Left hindlimb (tissue), 1 donor: ENCODE data around the gene COG7.
A peak's percentile ranks its signal among the peaks of the same experiment; 100 is the strongest.
"Not testable (repeated sequence)": the region's sequence is repeated elsewhere in the genome, so short reads cannot be mapped to it uniquely, and the experiment has no call there.

ENCODE experiments used
- DNase-seq: peaks from one replicate; pipeline ENCODE4 v3.0.0-alpha.2; 2018

COG7 gene

DNA sequence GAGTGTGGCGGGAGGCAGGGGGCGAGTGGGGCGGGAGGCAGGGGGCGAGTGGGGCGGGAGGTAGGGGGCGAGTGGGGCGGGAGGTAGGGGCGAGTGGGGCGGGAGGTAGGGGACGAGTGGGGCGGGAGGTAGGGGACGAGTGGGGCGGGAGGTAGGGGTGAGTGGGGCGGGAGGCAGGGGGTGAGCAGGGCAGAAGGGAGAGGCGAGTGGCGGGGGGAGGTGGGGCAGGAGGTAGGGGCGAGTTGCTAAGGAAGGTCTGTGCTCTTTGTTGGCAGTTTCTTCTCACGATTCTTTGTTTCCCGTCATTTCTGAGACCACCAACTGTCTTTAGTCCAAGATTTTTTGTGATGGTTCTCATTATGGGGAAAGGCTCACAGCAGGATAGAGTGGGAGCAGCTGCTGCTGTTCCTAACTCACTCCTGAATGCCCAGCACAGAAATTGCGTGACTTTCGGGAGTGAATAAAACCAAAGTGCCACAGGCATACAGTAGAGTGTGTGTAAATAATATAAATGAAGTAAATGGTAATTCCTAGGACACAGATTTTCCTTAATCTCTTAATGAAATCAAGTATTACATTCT is 44.7 kb downstream of the COG7 start:
- DNase-seq = no peak

DNA sequence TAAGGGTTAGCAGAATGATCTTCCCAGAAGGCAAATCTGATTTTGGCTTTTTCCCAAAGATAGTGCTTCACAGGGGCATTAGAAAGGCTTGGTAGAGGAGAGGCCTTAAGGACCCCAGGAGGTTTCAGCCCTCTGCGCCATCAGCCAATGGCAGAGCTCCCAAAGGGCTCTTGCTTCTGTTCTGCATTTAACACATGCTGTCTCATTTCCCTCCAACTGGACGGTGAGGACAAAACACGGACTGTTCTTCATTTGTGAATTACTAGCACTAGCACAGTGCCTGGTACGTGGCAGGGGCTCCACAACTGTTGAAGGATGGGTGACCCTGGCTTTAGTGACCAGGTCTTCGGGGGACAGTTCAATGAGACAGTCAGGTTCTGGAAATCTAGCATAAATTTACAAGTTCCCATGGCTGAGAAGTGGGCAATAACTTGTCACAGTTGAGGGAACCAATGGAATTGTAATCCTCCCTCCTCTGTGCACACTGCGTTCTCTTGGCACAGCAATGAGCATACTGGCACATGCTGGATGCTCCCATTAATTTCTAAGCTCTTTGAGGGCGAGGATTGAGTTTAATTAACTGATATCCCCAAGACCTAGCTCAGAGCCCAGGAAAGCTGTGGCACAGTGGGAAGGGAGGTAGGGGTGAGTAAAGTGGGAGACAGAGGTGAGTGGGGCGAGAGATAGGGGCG is 45.4 kb downstream of the COG7 start:
- DNase-seq = no peak

DNA sequence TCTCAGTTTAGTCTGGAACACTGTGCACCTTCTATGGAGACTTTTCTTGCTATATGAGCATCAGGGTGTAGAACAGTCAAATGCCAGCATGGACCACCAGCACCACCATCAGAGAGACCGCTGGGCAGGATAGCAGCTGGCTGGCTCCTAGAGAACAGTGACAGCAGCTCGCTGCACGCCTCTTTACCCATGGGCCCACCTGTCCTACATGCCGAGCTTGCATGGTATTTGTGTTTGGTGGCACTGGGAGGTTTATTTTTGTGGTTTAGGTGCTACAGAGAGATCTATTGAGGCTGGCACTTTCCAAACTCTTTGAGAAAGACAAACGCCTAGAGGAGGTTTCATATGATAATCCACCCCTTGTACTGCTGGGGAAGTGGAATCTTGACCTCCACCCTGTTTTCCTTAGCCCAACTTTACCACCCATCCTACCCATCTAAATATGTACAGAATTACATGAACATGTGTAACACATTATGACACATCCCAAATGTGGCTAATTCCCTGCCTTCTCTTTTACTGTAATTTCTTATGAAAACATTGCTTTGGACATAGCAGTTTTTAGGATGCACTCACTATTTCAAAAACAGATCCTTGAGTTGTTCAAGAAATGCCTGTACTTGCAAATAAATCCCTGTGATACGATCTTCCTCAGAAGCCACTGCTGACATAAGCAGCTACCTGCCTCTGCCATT is 46.3 kb downstream of the COG7 start:
- DNase-seq = no peak

DNA sequence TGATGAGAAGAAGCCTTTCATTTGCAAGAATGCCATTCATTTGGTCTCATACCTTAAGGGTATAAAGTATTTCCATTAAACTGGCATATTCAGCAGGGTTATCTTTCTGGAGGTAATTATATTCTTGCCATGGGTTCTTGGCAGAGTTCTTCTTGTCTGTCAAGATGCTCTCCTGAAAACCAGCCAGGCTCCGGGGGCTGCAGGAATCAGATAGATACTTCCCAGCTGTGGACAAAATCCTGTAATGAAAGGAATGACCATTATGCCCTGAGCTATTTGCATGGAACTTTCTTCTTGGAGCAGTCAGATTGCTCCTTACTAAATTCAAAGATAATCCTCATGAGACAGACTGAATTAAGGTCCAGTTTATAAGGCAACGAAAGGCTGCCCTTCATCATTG is 47.0 kb downstream of the COG7 start:
- no peak for DNase-seq

DNA sequence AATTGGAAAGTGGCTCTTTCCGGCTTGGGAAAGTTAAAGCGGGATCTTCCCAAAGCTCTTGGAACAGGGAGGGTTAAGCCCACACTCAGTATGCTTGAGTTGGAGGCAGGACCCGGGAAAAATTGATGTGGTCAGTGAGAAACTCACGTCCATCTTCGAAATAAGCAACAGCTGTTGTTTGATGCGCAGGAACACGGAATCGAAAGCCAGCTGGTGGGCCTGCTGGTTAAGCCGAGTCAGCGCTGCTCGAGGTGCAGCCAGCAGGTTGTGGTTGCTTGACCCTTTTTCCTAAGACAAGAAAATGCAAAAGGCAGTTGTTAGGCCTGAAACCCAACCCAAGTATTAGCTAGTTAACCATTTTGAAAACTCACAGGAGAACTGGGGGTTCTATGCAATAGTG is 49.4 kb downstream of the COG7 start:
- DNase-seq = no peak

DNA sequence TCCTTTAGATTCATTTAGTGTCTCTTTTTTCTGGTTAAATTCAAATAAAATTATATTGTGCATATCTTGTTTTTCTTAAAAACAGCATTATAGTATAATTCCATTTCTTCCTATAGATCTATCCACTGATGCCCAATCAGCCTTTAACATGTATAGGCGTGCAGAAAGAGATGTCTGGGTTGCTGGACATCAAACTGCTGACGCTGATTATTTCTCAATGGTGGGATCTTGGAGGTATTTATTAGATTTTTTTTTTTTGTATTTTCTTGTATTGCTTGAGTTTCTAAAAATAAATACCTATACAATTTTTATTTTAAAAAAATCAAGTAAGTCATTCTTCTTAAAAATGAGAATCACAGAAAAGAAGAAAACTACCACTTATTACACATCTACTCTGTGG is 50.9 kb downstream of the COG7 start:
- no peak for DNase-seq

DNA sequence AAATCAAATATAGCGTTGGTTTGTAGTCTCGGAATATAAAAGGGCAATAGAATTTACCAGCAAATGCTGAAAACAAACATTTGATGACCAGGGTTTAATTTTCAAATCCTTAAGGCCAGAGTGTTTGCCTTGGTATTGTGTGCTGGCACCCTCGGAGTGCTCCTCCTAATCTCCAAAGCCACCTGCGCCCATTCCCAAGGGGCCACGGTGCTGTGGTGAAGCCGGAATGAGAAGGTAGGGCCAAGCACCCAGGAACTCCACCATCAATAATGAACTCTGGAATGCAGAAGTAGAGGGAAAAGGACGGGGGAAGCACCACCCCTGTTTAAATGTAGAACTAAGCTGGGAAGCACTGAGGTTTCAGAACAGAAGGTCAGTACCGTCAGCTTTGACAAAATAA is 51.9 kb downstream of the COG7 start:
- DNase-seq = no peak

DNA sequence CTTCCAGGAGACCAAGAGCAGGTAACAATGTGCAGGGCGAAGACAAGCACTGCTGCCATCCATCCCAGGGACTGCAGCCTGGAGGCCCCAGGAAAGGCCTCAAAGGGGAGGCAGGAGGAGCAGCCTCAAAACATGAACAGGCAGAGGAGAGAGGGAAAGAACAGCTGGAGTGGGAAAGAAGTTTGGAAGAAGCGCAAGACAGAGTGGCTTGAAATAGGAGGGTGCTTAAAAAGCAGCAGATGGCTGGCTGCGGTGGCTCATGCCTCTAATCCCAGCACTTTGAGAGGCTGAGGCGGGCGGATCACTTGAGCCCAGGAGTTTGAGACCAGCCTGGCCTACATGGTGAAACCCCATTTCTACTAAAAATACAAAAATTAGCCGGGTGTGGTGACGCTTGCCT is 52.5 kb downstream of the COG7 start:
- not testable (repeated sequence) for DNase-seq

DNA sequence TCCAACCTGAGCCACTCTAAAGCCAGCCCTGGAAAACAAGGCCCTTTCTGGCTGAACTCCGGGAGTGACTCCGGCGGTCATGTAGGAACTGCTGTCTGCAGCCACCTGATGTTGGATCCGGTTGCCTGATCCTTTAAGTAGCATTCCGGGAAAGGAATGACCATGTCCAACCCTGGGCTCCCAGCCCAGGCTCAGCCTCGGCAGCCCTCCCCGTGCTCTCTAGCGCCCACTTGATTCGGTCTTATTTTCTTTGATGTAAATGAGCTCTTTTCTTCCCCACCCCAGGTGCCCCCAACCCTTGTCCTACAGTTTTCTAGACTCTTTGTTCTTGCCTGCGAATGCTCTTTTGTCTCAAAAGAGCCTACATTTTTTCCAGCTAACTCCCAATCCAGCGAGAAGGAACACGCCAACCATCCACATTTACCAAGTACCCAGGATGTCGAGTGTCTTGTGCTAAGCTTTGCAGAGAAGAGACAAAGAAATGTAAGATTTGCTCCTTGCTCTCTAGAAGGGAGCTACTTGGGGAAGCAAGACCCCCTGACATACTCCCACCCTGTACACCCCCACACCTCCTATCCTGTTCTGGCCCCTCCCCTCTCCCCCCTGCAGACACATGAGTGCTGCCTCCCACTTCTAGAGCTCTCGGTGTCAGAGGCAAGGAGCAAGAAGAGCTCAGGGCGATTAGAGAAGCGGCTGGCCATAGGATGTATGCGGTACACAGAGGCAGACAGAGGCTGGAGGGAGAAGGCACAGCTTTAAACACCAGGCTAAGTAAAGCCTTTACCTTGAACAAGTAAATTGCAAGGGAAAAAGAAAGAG is 53.8 kb downstream of the COG7 start:
- peak; percentile 75 for DNase-seq

DNA sequence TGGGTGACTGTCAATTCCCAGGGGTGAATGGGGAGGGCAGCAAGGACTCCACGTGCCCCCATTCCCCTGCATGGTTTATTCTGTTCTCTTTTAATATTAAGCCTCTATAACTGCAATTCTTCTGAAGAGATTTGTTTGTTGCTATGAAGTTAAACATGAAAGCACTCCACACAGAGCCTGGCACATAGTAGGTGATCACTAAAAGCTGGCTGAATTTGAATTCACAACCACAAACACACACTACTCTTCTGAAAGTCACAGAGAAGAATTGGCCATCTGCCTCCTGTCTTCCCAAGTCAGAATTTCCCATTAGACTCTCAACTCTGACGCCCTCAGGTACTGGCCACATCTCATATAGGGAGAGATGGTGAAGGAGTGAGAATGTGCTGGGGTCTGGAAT is 55.5 kb downstream of the COG7 start:
- no peak for DNase-seq

DNA sequence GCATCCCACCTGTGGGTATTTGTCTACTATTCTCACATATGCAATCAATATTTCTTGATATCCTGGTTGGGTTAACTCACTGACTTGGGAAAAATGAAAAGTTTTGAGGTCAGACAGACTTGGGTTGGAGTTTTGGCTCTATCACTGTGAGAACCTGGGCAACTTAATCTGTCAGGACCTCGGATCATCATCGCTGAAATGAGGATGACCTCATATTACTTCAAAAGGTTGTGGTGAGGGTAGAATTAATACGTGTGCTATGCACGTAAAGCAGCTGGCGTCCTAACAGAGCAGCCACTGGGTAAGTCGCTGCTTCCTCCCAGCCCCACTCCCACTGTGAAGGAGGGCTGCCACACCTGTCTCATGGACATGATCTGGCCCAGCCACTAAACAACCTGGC is 57.3 kb downstream of the COG7 start:
- DNase-seq = no peak

DNA sequence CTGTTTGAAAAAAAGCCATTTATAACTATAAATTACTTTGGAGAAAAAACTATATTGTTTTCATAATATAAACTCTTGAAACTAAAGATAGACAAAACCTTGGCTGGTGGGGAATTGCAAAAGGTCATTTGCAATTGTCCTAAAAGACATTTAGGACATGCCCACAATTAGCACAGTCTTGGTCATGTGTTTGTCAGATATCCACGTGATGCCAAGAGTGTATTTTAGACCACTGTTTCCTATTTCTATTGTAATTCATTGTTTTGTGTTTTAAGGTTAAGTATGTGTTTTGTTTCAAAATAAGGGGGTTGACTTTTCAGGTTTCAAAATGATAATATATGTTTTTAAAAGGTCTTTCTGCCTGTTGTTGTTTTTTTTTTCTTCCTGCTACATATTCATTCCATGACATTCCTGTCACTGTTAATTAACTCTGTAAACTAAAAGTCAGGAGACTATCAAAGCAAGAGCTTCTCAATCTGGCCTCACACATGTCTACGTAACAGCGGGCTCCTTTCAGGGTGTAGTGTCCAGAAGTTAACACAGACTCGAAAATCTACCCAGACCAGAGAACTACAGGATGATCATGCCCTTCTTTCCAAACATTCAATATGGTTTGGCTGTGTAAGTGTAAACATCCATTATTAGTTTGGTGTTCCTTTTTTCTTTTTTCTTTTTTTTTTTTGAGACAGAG is 58.7 kb downstream of the COG7 start:
- DNase-seq = no peak

DNA sequence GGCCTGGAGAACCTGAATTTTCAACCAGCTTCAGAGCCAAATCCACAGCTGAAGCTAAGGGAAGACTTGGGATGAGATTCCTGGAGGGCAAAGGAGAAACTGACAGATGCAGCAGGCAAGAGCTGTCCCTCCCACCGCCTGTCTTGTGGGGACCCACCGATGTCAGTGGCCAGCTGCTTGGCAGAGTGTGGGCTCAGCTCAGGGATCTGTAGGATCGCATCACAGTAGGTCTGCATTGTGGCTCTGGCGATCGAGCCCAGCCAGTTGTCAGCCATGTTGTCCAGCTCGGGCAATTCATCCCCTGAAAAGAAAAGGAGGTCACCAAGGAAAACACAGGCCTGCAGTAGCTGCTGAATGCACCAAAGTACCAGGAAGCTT is 60.8 kb downstream of the COG7 start:
- DNase-seq = no peak

DNA sequence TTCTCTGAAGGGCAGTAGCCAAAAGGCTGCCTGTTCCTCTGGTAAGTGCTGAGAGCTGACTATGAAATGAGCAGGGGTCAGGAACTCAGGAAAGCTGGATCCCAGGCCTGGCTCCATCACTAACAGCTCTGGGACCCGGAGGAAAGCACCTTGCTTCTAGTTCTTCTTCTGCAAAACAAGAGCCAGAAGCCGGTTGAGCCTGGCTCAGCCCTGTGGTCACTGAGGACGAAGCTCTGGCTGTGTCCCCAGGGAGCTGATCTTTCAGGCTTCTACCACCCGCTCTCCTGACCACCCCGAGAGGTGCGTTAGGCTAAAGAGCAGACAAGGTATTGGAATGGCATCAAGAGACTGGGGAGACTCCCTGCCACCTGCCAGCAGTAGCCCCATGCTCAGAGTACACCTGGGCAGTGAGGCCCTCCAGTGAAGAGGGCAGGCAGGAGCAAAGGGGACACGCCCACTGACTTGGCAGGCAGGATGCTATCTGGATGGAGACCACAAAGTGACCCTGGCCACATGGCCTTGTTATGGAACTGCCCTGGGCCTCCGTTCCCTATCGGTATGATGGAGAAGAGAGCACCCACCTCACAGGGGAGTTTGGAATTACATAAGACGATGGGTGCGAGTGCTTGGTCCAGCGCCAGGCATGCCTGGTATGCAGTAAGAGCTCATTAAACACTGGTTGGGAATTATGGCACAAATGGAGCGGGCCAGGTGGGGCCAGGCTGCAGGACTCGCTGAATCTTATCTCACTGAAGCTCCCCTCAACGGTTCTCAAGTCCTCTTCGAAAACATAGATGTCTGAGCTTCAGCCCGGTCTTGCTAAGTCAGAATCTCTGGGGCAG is 61.4 kb downstream of the COG7 start:
- DNase-seq = no peak

DNA sequence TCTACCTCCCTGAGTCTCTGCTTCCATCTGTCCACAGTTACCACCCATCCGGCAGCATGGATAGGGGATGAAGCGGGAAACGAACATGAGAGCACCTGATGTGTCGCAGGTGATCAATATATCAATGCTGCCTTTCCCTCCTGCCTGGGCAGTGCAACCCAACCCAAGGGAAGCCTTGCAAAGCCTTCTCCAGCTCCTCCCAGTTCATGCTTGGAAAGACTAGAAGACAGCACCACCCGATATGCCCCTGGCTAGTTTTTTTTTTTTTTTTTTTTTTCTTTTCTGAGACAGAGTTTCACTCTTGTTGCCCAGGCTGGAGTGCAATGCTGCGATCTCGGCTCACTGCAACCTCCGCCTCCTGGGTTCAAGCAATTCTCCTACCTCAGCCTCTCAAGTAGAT is 63.1 kb downstream of the COG7 start:
- not testable (repeated sequence) for DNase-seq

DNA sequence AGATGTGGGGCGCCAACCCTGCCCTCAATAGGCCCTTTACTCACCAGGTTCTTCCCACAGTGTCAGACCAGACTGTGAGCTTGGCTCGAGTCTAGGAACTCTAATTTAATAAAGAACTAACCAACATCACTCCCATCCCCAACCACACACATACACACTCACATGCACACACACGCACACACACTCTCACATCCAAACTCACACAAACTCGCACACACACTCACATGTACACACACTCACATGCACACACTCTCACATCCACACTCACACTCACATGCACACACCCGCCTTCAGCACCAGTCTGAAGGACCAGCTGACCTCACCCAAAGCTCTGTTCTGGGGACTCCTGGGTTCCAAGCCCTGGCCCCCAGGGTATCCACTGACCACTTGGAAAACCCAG is 63.8 kb downstream of the COG7 start:
- no peak for DNase-seq

DNA sequence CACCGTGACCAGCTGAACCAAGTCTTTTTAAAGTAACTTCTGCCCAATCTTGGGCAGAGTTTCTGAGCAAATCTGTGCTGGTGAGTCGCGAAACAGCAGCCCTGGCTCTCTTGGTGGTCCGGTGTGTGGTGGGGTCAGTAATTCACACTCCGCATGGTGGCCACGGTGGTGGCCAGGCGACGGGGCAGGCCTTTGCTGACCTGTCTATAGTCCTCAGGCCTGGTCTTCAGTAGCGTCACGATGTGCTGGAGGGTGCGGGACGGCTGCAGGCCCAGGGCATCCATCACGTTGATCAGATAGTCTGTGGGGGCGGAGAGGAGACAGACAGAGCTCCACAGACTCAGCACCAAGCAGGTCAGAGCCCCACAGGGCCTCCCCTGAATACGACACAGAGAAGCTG is 64.2 kb downstream of the COG7 start:
- no peak for DNase-seq

DNA sequence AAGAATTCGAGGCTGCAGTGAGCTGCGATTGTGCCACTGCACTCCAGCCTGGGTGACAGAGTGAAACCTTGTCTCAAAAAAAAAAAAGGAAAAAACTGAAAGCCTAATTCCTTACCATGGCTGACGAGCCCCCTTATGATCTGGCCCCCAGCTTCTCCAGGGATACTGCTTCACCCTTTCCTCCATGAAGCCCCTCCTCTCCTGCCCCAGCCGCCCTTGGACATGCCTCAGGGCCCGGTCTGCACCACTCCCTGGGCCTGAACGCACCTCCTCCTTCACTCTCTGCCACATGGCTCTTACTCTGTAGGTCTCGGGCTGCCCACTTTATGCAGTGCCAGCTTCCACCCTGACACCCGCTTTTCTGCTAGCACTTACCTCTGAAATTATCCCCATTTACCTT is 65.3 kb downstream of the COG7 start:
- no peak for DNase-seq

DNA sequence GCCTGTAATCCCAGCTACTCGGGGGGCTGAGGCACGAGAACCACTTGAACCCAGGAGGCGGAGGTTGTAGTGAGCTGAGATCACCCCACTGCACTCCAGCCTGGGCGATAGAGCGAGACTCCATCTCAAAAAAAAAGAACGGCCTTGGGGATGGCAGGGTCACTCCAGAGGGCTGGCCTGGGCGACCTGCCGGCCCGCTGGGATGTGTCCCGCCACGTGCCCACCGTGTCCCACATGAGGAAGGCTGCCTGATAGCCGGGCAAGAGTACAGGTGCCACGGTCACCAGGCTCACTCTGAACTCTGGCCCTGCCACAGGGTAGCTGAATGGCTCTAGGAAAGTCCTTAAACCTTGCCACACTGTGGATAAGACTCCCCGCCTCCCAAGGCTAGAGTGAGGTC is 67.5 kb downstream of the COG7 start:
- no peak for DNase-seq

DNA sequence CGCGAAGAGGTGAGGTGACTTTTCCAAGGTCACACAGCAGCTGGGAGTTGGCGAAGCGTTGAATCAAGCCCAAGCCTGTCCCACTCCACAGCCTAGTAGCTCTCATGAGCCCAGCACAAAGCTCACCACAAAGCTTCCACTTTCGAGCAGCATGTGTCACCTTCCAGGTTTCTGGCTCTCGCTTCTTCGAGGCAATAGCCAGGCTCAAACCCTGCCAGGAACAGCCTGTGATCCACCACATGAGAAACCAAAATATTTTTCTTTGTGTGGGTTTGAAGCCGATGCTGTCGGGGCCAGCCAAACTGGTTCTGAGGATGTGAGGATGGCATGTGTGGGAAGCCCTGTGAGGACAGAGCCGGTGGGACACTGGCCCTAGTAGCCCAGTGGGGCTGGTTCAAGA is 68.1 kb downstream of the COG7 start:
- DNase-seq = no peak

DNA sequence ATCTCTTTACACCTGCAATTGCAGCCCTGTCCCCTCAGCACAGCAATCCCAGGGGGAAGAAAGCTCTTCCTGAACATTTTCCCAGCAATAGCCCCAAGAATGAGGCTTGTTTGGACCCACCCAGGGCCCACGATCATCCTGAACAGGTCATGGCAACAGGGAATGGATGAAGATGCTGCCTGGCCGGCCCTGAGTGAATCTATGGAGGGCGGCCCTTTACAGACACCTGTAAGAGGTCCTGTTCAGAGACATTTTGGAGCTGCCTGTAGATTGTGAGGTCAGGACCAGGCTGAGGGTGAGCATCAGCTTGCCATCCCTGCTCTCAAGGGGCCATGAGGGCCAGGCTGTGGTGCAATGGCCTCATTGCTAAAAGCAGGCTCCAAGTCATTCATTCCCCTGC is 69.1 kb downstream of the COG7 start:
- DNase-seq = no peak

DNA sequence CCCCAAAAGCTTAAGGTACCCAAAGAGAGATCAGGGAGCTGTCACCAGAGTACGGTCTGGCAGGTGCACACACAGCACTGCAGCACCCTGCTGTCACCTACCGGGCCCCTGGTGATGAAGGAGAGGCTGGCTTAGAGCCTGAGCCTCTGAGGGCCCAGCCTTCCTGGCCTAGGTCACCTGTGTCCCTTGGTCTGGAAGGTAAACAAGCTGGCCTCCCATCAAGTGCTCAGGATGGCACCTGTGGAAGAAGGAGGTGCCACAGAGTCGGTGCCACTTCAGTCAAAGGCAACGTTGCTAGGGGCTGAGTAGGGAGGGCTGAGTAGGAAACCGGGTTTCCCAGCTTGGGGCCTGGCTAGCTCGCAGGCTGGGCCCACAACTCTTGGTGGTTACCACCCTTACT is 70.7 kb downstream of the COG7 start:
- no peak for DNase-seq
